ENCODE measurements around the gene DNM3.

The DNM3 gene

GRCh38 chr1:172273647-172274396 is 432.5 kb downstream of the DNM3 start:
- Histone ChIP-seq H3K4me3 (replicated peaks; ENCODE audit: low read depth, low read length) (no peak overlapping the region), H3K27me3 (replicated peaks; ENCODE audit: control insufficient read depth, insufficient read depth, low read length) (no peaks in the 10 kb centered on the region), H3K36me3 (ENCODE audit: control insufficient read depth, insufficient read depth, low read length) (no peaks in the 10 kb centered on the region)
- no peak for DNase-seq (ENCODE audit: extremely low read depth, insufficient read length)
- no peak for TF ChIP-seq CTCF (IDR thresholded peaks at IDR 0.05; ENCODE audit: insufficient read depth, low read length, poor library complexity, severe bottlenecking)

- H3K27me3 ChIP-seq (replicated peaks; ENCODE audit: control insufficient read depth, insufficient read depth, low read length): no peaks in the 10 kb centered on the region
- no peak overlapping the region for H3K4me3 ChIP-seq (replicated peaks; ENCODE audit: low read depth, low read length)
- no peaks in the 10 kb centered on the region for H3K36me3 ChIP-seq (ENCODE audit: control insufficient read depth, insufficient read depth, low read length)
- no peak for TF ChIP-seq CTCF (IDR thresholded peaks at IDR 0.05; ENCODE audit: insufficient read depth, low read length, poor library complexity, severe bottlenecking)
- DNase-seq (ENCODE audit: extremely low read depth, insufficient read length): no peak
These were observed 434.2 kb downstream of the DNM3 start for GRCh38 chr1:172275478-172275877.

GRCh38 chr1:172276120-172276818 is 435.0 kb downstream of the DNM3 start:
- no peak for DNase-seq (ENCODE audit: extremely low read depth, insufficient read length)

GRCh38 chr1:172277275-172277674 is 436.0 kb downstream of the DNM3 start:
- no peak for DNase-seq (ENCODE audit: extremely low read depth, insufficient read length)
- no peaks in the 10 kb centered on the region for H3K27me3 ChIP-seq (replicated peaks; ENCODE audit: control insufficient read depth, insufficient read depth, low read length)
- no peaks in the 10 kb centered on the region for H3K36me3 ChIP-seq (ENCODE audit: control insufficient read depth, insufficient read depth, low read length)
- H3K4me3 ChIP-seq (replicated peaks; ENCODE audit: low read depth, low read length): no peak overlapping the region
- TF ChIP-seq CTCF (IDR thresholded peaks at IDR 0.05; ENCODE audit: insufficient read depth, low read length, poor library complexity, severe bottlenecking): no peak

More at GRCh38 chr1:172276120-172276818, 435.0 kb downstream of the DNM3 start:
- H3K27me3 ChIP-seq (replicated peaks; ENCODE audit: control insufficient read depth, insufficient read depth, low read length): no peaks in the 10 kb centered on the region
- H3K36me3 ChIP-seq (ENCODE audit: control insufficient read depth, insufficient read depth, low read length): no peaks in the 10 kb centered on the region
- no peak for TF ChIP-seq CTCF (IDR thresholded peaks at IDR 0.05; ENCODE audit: insufficient read depth, low read length, poor library complexity, severe bottlenecking)
- no peak overlapping the region for H3K4me3 ChIP-seq (replicated peaks; ENCODE audit: low read depth, low read length)

GRCh38 chr1:172277989-172278388 is 436.7 kb downstream of the DNM3 start:
- no peak for DNase-seq (ENCODE audit: extremely low read depth, insufficient read length)
- Histone ChIP-seq H3K36me3 (ENCODE audit: control insufficient read depth, insufficient read depth, low read length) (no peaks in the 10 kb centered on the region), H3K4me3 (replicated peaks; ENCODE audit: low read depth, low read length) (no peak overlapping the region), H3K27me3 (replicated peaks; ENCODE audit: control insufficient read depth, insufficient read depth, low read length) (no peaks in the 10 kb centered on the region)
- TF ChIP-seq CTCF (IDR thresholded peaks at IDR 0.05; ENCODE audit: insufficient read depth, low read length, poor library complexity, severe bottlenecking): no peak
